COLO668 (cell line): Measurements from ENCODE around the gene KLK4.
A peak's percentile ranks its signal among the peaks of the same experiment; 100 is the strongest.

Source experiments
- DNase-seq: peaks from one replicate; lab custom pipeline; 2025; ENCODE audit not compliant: unreplicated experiment; lab: John Stamatoyannopoulos, UW

The KLK4 gene

DNA sequence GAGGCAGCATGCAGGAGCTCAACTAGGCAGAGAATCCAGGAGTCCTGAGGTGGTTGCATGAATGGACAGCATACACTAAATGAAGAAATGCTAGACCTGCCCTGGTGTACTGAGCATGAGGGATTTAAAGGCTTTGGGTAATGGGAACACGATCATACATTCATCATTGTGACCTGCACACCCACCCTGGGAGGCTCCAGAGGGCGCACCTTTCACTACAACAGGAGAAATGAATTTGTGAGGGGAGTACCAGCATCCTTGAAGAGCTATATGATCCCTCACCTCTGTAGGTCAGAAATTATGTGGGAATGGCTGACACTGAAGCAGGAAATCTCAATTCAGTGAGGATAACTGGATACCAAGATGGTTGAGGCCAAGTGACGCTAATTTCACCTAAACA is 29.0 kb downstream of the KLK4 start:
- DNase-seq = no peak

GRCh38 chr19:50880241-50880640 is 31.0 kb downstream of the KLK4 start:
- DNase-seq = no peak

GRCh38 chr19:50878851-50879250 is 32.3 kb downstream of the KLK4 start:
- no peak for DNase-seq

DNA sequence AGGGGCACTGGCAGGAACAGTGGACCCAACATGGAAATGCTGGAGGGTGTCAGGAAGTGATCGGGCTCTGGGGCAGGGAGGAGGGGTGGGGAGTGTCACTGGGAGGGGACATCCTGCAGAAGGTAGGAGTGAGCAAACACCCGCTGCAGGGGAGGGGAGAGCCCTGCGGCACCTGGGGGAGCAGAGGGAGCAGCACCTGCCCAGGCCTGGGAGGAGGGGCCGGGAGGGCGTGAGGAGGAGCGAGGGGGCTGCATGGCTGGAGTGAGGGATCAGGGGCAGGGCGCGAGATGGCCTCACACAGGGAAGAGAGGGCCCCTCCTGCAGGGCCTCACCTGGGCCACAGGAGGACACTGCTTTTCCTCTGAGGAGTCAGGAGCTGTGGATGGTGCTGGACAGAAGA is 33.9 kb downstream of the KLK4 start:
- DNase-seq = peak; percentile 88

DNA sequence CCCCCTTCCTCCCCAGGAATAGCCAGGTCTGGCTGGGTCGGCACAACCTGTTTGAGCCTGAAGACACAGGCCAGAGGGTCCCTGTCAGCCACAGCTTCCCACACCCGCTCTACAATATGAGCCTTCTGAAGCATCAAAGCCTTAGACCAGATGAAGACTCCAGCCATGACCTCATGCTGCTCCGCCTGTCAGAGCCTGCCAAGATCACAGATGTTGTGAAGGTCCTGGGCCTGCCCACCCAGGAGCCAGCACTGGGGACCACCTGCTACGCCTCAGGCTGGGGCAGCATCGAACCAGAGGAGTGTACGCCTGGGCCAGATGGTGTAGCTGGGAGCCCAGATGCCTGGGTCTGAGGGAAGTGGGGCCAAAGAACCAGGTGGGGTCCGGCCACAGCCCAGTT is 34.7 kb downstream of the KLK4 start:
- no peak for DNase-seq

GRCh38 chr19:50875795-50876422 is 35.3 kb downstream of the KLK4 start:
- no peak for DNase-seq

DNA sequence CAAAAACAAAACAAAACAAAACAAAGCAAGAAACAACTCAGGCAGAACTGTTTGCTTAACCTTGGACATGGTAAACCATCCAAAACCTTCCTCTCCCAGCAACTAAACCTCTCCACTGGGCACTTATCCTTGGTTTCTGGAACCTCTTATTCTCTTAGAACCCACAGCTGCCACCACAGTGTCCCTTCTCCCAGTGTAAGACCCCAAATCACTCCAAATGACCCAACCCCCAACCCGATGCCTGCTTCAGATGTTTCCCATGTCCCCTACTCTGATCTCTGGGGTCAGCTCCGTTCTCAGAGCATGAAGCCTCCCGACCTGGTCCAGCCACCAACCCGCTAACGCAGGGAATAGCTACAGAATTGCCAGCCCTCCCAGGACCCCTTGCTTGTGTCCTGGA is 37.0 kb downstream of the KLK4 start:
- no peak for DNase-seq

DNA sequence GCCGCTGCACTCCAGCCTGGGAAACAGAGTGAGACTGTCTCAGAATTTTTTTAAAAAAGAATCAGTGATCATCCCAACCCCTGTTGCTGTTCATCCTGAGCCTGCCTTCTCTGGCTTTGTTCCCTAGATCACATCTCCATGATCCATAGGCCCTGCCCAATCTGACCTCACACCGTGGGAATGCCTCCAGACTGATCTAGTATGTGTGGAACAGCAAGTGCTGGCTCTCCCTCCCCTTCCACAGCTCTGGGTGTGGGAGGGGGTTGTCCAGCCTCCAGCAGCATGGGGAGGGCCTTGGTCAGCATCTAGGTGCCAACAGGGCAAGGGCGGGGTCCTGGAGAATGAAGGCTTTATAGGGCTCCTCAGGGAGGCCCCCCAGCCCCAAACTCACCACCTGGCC is 38.1 kb downstream of the KLK4 start, which contains the start of gene KLK2:
Gene KLK2, plus strand, starts transcription at position 384 of the 400 bp plus-strand sequence. CDS start 35 bp downstream, outside the sequence.
- DNase-seq = no peak

- DNase-seq = no peak
Measured at GRCh38 chr19:50870417-50871089, 40.6 kb downstream of the KLK4 start.

GRCh38 chr19:50869479-50869878 is 41.7 kb downstream of the KLK4 start:
- DNase-seq = no peak

GRCh38 chr19:50861496-50862286 is 49.5 kb downstream of the KLK4 start:
- no peak for DNase-seq

DNA sequence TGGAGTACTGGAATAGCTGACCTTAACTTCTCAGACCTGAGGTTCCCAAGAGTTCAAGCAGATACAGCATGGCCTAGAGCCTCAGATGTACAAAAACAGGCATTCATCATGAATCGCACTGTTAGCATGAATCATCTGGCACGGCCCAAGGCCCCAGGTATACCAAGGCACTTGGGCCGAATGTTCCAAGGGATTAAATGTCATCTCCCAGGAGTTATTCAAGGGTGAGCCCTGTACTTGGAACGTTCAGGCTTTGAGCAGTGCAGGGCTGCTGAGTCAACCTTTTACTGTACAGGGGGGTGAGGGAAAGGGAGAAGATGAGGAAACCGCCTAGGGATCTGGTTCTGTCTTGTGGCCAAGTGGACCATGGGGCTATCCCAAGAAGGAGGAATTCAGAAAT is 50.2 kb downstream of the KLK4 start:
- DNase-seq = no peak

DNA sequence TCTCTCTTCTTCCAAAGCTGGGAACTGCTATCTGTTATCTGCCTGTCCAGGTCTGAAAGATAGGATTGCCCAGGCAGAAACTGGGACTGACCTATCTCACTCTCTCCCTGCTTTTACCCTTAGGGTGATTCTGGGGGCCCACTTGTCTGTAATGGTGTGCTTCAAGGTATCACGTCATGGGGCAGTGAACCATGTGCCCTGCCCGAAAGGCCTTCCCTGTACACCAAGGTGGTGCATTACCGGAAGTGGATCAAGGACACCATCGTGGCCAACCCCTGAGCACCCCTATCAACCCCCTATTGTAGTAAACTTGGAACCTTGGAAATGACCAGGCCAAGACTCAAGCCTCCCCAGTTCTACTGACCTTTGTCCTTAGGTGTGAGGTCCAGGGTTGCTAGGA is 51.3 kb downstream of the KLK4 start:
- no peak for DNase-seq

GRCh38 chr19:50858886-50859285 is 52.3 kb downstream of the KLK4 start:
- DNase-seq = peak; percentile 95

GRCh38 chr19:50857366-50857765 is 53.8 kb downstream of the KLK4 start:
- no peak for DNase-seq
